Keratinocyte (primary cell): ENCODE results near the gene DIAPH3.

Experiments
- CTCF ChIP-seq, 3 experiments: IDR thresholded peaks in 1 of 3; conservative IDR thresholded peaks in 1 of 3; optimal IDR thresholded peaks in 1 of 3; 2 replicates in 2 of 3; 3 replicates in 1 of 3; pipeline versions ENCODE3 to v1.5.1; 2011; ENCODE audit warnings: low read length in 3 of 3, mild to moderate bottlenecking in 3 of 3, moderate library complexity in 2 of 3, control low read depth in 1 of 3, inconsistent platforms in 1 of 3; ENCODE audit not compliant: insufficient read depth in 2 of 3; ENCODE audit errors: extremely low read depth in 1 of 3
- EZH2 ChIP-seq: IDR thresholded peaks from one replicate; pipeline ENCODE4 v1.6.1; 2012; ENCODE audit warnings: inconsistent platforms, mild to moderate bottlenecking, low read length, moderate library complexity

GRCh38 chr13:59715611-59716010 is 448.1 kb downstream of the DIAPH3 start:
- TF ChIP-seq CTCF (optimal IDR thresholded peaks at IDR 0.05 in 1 of 3, IDR thresholded peaks at IDR 0.05 in 1 of 3, conservative IDR thresholded peaks at IDR 0.05 in 1 of 3; ENCODE audit: extremely low read depth in 1 of 3, insufficient read depth in 2 of 3, low read length in 3 of 3) (no peak), EZH2 (no peak)
